Neural cell (in vitro differentiated cells): ENCODE results near the gene TCF23. TPM values are rescaled to one million over a fixed set of nuclear protein-coding genes. Genes with fewer than 3 reads are reported as not detected.
"Not testable (repeated sequence)": the region's sequence is repeated elsewhere in the genome, so short reads cannot be mapped to it uniquely, and the experiment has no call there.

Experiments used
- H2AFZ ChIP-seq: fragments of 200-600, 300-800 bp; sonication (generic), shearing (Covaris generic); 2 replicates; pipeline ENCODE4 v1.6.0; 2014; ENCODE audit warnings: low read depth, mild to moderate bottlenecking, antibody characterized with exemption, low read length, moderate library complexity
- H3F3A ChIP-seq: fragments of 200-600 bp; shearing (Covaris generic); 2 replicates; pipeline ENCODE4 v1.6.1; 2016; ENCODE audit warnings: mild to moderate bottlenecking, moderate library complexity, mixed read lengths, antibody characterized with exemption, low read length; ENCODE audit not compliant: insufficient read depth, poor library complexity, severe bottlenecking
- H3K27ac ChIP-seq: fragments of 200-600, 300-800 bp; sonication (generic), shearing (Covaris generic); 2 replicates; pipeline ENCODE4 v1.5.1; 2014; ENCODE audit warnings: mild to moderate bottlenecking, low read length, moderate library complexity
- H3K27me3 ChIP-seq: fragments of 300-800, 200-600 bp; sonication (generic), shearing (Covaris generic); 2 replicates; pipeline ENCODE4 v1.6.0; 2014; ENCODE audit warnings: mild to moderate bottlenecking, low read depth, low read length, moderate library complexity; ENCODE audit not compliant: insufficient read depth
- H3K36me3 ChIP-seq: fragments of 300-800, 200-600 bp; sonication (generic), shearing (Covaris generic); 2 replicates; pipeline ENCODE4 v1.5.1; 2014; ENCODE audit warnings: mild to moderate bottlenecking, antibody characterized with exemption, low read length, moderate library complexity; ENCODE audit not compliant: insufficient read depth
- H3K4me2 ChIP-seq: fragments of 300-800, 200-600 bp; sonication (generic), shearing (Covaris generic); 2 replicates; pipeline ENCODE4 v1.6.0; 2014; ENCODE audit warnings: mild to moderate bottlenecking, low read length
- H3K4me3 ChIP-seq: fragments of 300-800, 200-600 bp; sonication (generic), shearing (Covaris generic); 2 replicates; pipeline ENCODE4 v1.5.1; 2014; ENCODE audit warnings: mild to moderate bottlenecking, low read length, moderate library complexity
- H3K79me2 ChIP-seq: fragments of 200-600 bp; shearing (Covaris generic); replicated peaks from 2 replicates; pipeline ENCODE4 v1.6.0; 2014; ENCODE audit warnings: mild to moderate bottlenecking, low read length, moderate library complexity; ENCODE audit not compliant: insufficient read depth
- H3K9ac ChIP-seq: fragments of 300-800, 200-600 bp; sonication (generic), shearing (Covaris generic); 2 replicates; pipeline ENCODE4 v1.6.1; 2016; ENCODE audit warnings: mild to moderate bottlenecking, low read length, mixed read lengths
- H3K9me2 ChIP-seq: fragments of 200-600 bp; shearing (Covaris generic); 2 replicates; pipeline ENCODE4 v1.6.1; 2016; ENCODE audit warnings: mild to moderate bottlenecking, low read length, mixed read lengths; ENCODE audit not compliant: insufficient read depth
- H3K9me3 ChIP-seq: fragments of 200-600, 300-800 bp; sonication (generic), shearing (Covaris generic); 2 replicates; pipeline ENCODE4 v1.6.1; 2016; ENCODE audit warnings: mild to moderate bottlenecking, mixed run types, low read length, moderate library complexity, mixed read lengths
- H4K20me1 ChIP-seq: fragments of 200-600 bp; shearing (Covaris generic); 2 replicates; pipeline ENCODE4 v1.6.1; 2016; ENCODE audit warnings: mild to moderate bottlenecking, mixed run types; ENCODE audit not compliant: insufficient read depth
- CTCF ChIP-seq: fragments of 450-650 bp; IDR thresholded peaks from 2 replicates; pipeline ENCODE4 v1.5.1; 2014; ENCODE audit warnings: antibody characterized with exemption, mild to moderate bottlenecking, moderate library complexity; ENCODE audit not compliant: poor library complexity, severe bottlenecking
- EZH2 ChIP-seq: fragments of 200-600, 300-800 bp; shearing (Covaris generic), sonication (generic); IDR thresholded peaks from 2 replicates; pipeline ENCODE4 v1.6.1; 2014; ENCODE audit warnings: antibody characterized with exemption, low read length, borderline replicate concordance, mild to moderate bottlenecking; ENCODE audit not compliant: insufficient read depth, poor library complexity, severe bottlenecking
- MXI1 ChIP-seq: fragments of 450-650 bp; conservative IDR thresholded peaks from 2 replicates; pipeline ENCODE4 v1.6.1; 2014; ENCODE audit warnings: antibody characterized with exemption, mild to moderate bottlenecking; ENCODE audit not compliant: poor library complexity, severe bottlenecking
- RAD21 ChIP-seq: fragments of 450-650 bp; conservative IDR thresholded peaks from 2 replicates; pipeline ENCODE4 v1.6.1; 2014; ENCODE audit warnings: antibody characterized with exemption, mild to moderate bottlenecking, moderate library complexity
- REST ChIP-seq: IDR thresholded peaks from 2 replicates; pipeline ENCODE4 v1.6.1; 2012; ENCODE audit warnings: borderline replicate concordance
- SMC3 ChIP-seq: fragments of 450-650 bp; conservative IDR thresholded peaks from 2 replicates; pipeline ENCODE4 v1.6.1; 2014; ENCODE audit warnings: antibody characterized with exemption, mild to moderate bottlenecking, moderate library complexity; ENCODE audit not compliant: poor library complexity
- polyA plus RNA-seq: library from polyadenylated mRNA; depleted of rRNA; stranded (reverse); fragments of >200 nt; gene quantifications from 2 replicates; pipeline ENCODE4 v1.2.3, GENCODE V29; 2014

Gene TCF23
- polyA plus RNA-seq, 1 donor from 2014 or later, result not detected

GRCh38 chr2:27191070-27191829, 42.4 kb downstream of the TCF23 start:
- no peaks in the 10 kb centered on the region for H3K27me3 ChIP-seq
- H3K79me2 ChIP-seq, result no peaks in the 10 kb centered on the region
- no peaks in the 10 kb centered on the region for H4K20me1 ChIP-seq
- no peaks in the 10 kb centered on the region for H3K36me3 ChIP-seq
- TF ChIP-seq RAD21, result peak; percentile 76
- TF ChIP-seq SMC3, result peak; percentile 76
- no peak for TF ChIP-seq MXI1
- TF ChIP-seq CTCF, result peak; percentile 73
- no peaks in the 10 kb centered on the region for H3K9me3 ChIP-seq
- H3K27ac ChIP-seq, result no peak overlapping the region
- no peak overlapping the region for H2AFZ ChIP-seq
- H3K4me2 ChIP-seq, result no peak overlapping the region
- H3K9ac ChIP-seq, result no peak overlapping the region
- H3K4me3 ChIP-seq, result no peak overlapping the region
- H3F3A ChIP-seq, result no peaks in the 10 kb centered on the region
- no peaks in the 10 kb centered on the region for H3K9me2 ChIP-seq

GRCh38 chr2:27194538-27195354, 45.9 kb downstream of the TCF23 start:
- Histone ChIP-seq H3F3A (no peaks in the 10 kb centered on the region), H3K4me2 (no peak overlapping the region), H3K79me2 (no peaks in the 10 kb centered on the region), H3K9me2 (no peaks in the 10 kb centered on the region), H3K27ac (no peak overlapping the region), H3K9ac (no peak overlapping the region), H3K9me3 (no peaks in the 10 kb centered on the region), H3K4me3 (no peak overlapping the region), H2AFZ (no peak overlapping the region), H3K36me3 (no peaks in the 10 kb centered on the region), H4K20me1 (no peaks in the 10 kb centered on the region), H3K27me3 (no peaks in the 10 kb centered on the region)
- TF ChIP-seq EZH2 (no peak), RAD21 (no peak), REST (no peak)

GRCh38 chr2:27195799-27196198, 47.0 kb downstream of the TCF23 start:
- H3K79me2 ChIP-seq, H3F3A ChIP-seq, H3K9ac ChIP-seq, H3K36me3 ChIP-seq, H3K27me3 ChIP-seq, H4K20me1 ChIP-seq, H3K27ac ChIP-seq, H3K9me3 ChIP-seq, H3K4me3 ChIP-seq, H2AFZ ChIP-seq, H3K4me2 ChIP-seq, H3K9me2 ChIP-seq: not testable (repeated sequence)

- not testable (repeated sequence) for H3K9ac ChIP-seq, H3K4me2 ChIP-seq, H3K27ac ChIP-seq, H3K9me2 ChIP-seq, H3K4me3 ChIP-seq, H2AFZ ChIP-seq, H3K36me3 ChIP-seq, H3K9me3 ChIP-seq, H3K79me2 ChIP-seq, H3F3A ChIP-seq, H3K27me3 ChIP-seq, H4K20me1 ChIP-seq
These were observed 49.3 kb downstream of the TCF23 start for GRCh38 chr2:27198068-27198467.
